ENCODE results near the gene UCN.

The UCN gene

GRCh38 chr2:27264753-27265535 is 43.3 kb downstream of the UCN start (continued):
- TF ChIP-seq ZBTB17 (tag by site-specific recombination; IDR thresholded peaks at IDR 0.05) (peak; percentile 44; the same call in 1 of the 2 replicates), SP2 (tag by site-specific recombination; IDR thresholded peaks at IDR 0.05) (peak; percentile 51), ZBTB44 (tag by site-specific recombination; IDR thresholded peaks at IDR 0.05) (no peak), ZBTB1 (tag by site-specific recombination; IDR thresholded peaks at IDR 0.05) (no peak), OSR2 (tag by site-specific recombination; IDR thresholded peaks at IDR 0.05) (0 out of 2 replicates have a peak, but pooled peaks have one; percentile 27), ZBTB20 (tag by site-specific recombination; IDR thresholded peaks at IDR 0.05) (peak; percentile 84), BCL11A (tag by site-specific recombination; IDR thresholded peaks at IDR 0.05; ENCODE audit: low read depth) (0 out of 2 replicates have a peak, but pooled peaks have one; percentile 46), ZNF701 (tag by site-specific recombination; IDR thresholded peaks at IDR 0.05) (no peak), ZNF23 (tag by site-specific recombination; IDR thresholded peaks at IDR 0.05; ENCODE audit: borderline replicate concordance) (no peak), ZNF658 (tag by site-specific recombination; IDR thresholded peaks at IDR 0.05) (no peak), OVOL3 (tag by site-specific recombination; IDR thresholded peaks at IDR 0.05) (no peak), ZSCAN5A (tag by site-specific recombination; IDR thresholded peaks at IDR 0.05) (no peak), ZNF169 (tag by site-specific recombination; IDR thresholded peaks at IDR 0.05) (no peak), SP3 (tag by site-specific recombination; IDR thresholded peaks at IDR 0.05) (peak; percentile 20; the same call in 1 of the 2 replicates), ZNF530 (tag by site-specific recombination; IDR thresholded peaks at IDR 0.05; ENCODE audit: low read depth) (no peak), ZNF624 (tag by site-specific recombination; IDR thresholded peaks at IDR 0.05) (no peak), ZNF544 (tag by site-specific recombination; IDR thresholded peaks at IDR 0.05) (no peak), ZNF664 (tag by site-specific recombination; IDR thresholded peaks at IDR 0.05) (no peak), ZBTB6 (tag by site-specific recombination; IDR thresholded peaks at IDR 0.05) (no peak), ZFP37 (tag by site-specific recombination; IDR thresholded peaks at IDR 0.05) (no peak), ZNF610 (tag by site-specific recombination; IDR thresholded peaks at IDR 0.05; ENCODE audit: borderline replicate concordance) (0 out of 2 replicates have a peak, but pooled peaks have one; percentile 32), ZNF394 (tag by site-specific recombination; IDR thresholded peaks at IDR 0.05; ENCODE audit: borderline replicate concordance) (no peak)
- TF ChIP-seq, protein P1, sequence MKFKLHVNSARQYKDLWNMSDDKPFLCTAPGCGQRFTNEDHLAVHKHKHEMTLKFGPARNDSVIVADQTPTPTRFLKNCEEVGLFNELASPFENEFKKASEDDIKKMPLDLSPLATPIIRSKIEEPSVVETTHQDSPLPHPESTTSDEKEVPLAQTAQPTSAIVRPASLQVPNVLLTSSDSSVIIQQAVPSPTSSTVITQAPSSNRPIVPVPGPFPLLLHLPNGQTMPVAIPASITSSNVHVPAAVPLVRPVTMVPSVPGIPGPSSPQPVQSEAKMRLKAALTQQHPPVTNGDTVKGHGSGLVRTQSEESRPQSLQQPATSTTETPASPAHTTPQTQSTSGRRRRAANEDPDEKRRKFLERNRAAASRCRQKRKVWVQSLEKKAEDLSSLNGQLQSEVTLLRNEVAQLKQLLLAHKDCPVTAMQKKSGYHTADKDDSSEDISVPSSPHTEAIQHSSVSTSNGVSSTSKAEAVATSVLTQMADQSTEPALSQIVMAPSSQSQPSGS (tag by site-specific recombination; IDR thresholded peaks at IDR 0.05; ENCODE audit: low read depth): 0 out of 2 replicates have a peak, but pooled peaks have one; percentile 31
- TF ChIP-seq, protein P2, sequence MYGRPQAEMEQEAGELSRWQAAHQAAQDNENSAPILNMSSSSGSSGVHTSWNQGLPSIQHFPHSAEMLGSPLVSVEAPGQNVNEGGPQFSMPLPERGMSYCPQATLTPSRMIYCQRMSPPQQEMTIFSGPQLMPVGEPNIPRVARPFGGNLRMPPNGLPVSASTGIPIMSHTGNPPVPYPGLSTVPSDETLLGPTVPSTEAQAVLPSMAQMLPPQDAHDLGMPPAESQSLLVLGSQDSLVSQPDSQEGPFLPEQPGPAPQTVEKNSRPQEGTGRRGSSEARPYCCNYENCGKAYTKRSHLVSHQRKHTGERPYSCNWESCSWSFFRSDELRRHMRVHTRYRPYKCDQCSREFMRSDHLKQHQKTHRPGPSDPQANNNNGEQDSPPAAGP (tag by site-specific recombination; IDR thresholded peaks at IDR 0.05): no peak
- TF ChIP-seq, protein P3, sequence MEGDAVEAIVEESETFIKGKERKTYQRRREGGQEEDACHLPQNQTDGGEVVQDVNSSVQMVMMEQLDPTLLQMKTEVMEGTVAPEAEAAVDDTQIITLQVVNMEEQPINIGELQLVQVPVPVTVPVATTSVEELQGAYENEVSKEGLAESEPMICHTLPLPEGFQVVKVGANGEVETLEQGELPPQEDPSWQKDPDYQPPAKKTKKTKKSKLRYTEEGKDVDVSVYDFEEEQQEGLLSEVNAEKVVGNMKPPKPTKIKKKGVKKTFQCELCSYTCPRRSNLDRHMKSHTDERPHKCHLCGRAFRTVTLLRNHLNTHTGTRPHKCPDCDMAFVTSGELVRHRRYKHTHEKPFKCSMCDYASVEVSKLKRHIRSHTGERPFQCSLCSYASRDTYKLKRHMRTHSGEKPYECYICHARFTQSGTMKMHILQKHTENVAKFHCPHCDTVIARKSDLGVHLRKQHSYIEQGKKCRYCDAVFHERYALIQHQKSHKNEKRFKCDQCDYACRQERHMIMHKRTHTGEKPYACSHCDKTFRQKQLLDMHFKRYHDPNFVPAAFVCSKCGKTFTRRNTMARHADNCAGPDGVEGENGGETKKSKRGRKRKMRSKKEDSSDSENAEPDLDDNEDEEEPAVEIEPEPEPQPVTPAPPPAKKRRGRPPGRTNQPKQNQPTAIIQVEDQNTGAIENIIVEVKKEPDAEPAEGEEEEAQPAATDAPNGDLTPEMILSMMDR (tag by site-specific recombination; IDR thresholded peaks at IDR 0.05): peak; percentile 98
- TF ChIP-seq, protein P4, sequence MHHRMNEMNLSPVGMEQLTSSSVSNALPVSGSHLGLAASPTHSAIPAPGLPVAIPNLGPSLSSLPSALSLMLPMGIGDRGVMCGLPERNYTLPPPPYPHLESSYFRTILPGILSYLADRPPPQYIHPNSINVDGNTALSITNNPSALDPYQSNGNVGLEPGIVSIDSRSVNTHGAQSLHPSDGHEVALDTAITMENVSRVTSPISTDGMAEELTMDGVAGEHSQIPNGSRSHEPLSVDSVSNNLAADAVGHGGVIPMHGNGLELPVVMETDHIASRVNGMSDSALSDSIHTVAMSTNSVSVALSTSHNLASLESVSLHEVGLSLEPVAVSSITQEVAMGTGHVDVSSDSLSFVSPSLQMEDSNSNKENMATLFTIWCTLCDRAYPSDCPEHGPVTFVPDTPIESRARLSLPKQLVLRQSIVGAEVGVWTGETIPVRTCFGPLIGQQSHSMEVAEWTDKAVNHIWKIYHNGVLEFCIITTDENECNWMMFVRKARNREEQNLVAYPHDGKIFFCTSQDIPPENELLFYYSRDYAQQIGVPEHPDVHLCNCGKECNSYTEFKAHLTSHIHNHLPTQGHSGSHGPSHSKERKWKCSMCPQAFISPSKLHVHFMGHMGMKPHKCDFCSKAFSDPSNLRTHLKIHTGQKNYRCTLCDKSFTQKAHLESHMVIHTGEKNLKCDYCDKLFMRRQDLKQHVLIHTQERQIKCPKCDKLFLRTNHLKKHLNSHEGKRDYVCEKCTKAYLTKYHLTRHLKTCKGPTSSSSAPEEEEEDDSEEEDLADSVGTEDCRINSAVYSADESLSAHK (tag by site-specific recombination; IDR thresholded peaks at IDR 0.05): no peak
- TF ChIP-seq, protein P5, sequence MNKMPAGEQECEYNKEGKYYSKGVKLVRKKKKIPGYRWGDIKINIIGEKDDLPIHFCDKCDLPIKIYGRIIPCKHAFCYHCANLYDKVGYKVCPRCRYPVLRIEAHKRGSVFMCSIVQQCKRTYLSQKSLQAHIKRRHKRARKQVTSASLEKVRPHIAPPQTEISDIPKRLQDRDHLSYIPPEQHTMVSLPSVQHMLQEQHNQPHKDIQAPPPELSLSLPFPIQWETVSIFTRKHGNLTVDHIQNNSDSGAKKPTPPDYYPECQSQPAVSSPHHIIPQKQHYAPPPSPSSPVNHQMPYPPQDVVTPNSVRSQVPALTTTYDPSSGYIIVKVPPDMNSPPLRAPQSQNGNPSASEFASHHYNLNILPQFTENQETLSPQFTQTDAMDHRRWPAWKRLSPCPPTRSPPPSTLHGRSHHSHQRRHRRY (tag by site-specific recombination; IDR thresholded peaks at IDR 0.05): no peak

Measured in HEK293 (cell line).